ENCODE measurements around the gene ATPAF1.

DNA sequence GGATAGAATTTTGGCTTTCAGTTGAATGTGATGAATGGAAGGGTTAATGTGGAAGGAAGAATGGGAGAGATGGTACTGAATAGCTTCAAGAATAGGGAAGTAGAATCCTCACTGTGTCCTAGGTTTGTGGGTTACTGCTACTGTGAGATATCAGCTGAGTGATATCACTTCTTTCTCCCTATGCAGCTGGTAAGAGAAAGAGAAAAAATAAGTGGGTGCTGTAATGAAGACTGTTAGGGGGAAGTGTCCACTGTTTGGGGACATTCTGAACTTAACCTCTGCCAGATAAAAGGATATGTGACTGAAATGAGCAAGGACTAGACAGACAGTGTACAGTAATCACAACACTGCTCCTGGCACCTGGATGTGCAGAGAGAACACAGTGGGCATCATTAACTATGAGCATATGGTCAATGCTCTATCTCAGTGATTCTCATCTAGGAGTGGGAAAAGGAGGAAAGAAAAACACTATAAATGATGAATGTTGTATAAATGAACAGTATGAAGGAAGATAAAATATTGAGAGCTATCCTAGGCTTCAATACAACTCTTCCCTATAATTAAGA, 26.0 kb downstream of the ATPAF1 start:
- TF ChIP-seq POLR2A (IDR thresholded peaks at IDR 0.05; ENCODE audit: low read depth, low read length) (no peak), POLR2AphosphoS5 (IDR thresholded peaks at IDR 0.05; ENCODE audit: low read depth, low read length) (no peak), TAF1 (IDR thresholded peaks at IDR 0.05; ENCODE audit: low read depth, low read length) (no peak), POU2F2 (IDR thresholded peaks at IDR 0.05; ENCODE audit: low read depth, low read length) (no peak)

Data from GM12891 (cell line).